Hippocampal formation (tissue), 2 donors: Measurements from ENCODE around the gene ACTL8.

Experiments used
- DNase-seq, 2 donors: peaks; one replicate each; lab custom pipeline; 2025; lab: John Stamatoyannopoulos, UW

Gene ACTL8

DNA sequence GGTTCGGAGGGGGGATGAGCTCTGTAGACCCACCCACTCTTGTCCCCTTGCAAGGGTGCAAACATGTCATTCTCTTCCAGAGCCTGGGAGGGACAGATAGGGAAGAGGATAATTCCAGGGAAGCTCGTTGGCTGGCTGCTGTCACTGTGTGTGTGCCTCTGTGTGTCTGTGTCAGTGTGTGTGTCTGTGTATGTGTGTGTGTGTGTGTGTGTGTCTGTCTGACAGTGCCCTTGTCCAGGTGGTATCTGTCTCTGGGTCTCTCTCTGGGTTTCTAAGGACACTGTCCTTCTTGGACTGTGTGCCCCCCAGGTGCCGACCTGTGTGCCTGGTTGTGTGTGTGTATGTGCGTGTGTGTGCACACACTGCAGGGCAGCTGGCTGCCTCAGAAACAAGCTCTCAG lies 90.5 kb downstream of the ACTL8 start:
- DNase-seq, result no peak

DNA sequence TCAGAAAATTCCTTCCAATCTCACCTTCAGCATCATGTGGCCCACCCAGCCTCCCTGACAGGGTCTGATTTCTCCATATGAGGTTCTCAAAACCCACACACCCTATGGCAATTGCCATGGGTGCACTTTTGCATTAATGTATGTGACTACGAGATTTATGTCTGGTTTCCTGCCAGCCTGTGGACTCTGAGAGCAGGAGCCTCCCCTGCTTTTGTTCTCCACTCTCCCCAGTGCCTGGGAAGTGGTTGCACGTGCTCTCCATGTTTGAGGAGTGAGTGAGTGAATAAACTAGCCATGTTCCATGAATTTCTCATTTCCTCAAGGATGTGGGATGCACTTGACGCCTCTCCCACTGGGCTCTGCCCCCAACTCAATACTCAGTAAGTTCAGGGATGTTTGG lies 91.2 kb downstream of the ACTL8 start:
- DNase-seq, result no peak

DNA sequence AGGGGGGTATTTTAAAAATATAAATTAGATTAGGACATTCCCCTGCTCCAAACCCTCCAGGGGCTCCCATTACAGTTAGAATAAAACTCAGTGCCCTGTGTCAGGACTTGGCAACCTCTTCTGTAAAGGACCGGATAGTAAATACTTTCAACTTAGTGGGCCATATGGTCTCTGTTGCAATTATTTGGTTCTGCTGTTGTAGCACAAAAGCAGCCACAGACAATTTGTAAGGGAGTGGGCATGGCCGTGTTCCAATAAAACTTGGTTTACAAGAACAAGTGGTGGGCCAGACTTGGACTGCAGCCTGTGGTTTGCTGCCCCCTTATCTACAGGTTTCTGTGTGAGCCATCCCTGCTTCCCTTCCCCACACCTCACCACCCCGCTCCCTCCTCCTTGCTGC lies 92.0 kb downstream of the ACTL8 start:
- no peak for DNase-seq

DNA sequence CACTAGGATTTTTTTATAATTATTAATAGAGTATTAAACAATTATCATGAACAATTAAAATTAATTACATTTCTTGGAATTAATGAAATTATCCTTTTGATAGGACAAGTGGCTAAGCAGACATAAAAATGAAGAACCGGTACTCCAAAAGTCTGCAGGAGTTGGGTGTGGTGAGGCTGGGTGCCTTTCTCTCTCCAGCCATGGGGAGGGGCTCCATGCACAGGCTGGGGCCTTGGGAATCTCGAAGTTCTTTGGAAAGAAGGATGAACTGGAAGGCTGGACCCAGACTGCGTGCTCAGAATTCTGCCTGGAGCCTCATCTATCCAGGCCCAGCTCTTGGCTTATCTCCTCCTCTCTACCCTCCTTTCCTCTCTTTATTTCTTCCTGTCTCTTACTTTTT lies 94.1 kb downstream of the ACTL8 start:
- no peak for DNase-seq

DNA sequence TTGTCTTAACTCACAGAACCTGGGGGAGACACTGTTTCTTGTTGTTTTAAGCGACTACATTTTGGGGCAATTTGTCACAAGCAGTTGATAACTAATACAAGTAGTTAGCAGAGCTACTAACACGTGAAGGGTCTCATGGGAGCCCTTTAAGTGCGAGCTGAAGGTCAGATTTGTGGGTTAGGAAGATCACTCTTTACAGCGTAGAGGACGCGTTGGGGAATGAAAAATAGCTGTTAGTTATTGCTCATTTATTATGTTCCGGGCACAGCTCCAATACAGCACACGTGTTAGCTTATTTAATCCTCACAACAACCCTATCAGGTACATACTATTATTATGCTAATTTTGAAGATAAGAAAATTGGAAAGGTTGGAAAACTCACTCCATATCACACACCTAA lies 95.9 kb downstream of the ACTL8 start:
- no peak for DNase-seq

DNA sequence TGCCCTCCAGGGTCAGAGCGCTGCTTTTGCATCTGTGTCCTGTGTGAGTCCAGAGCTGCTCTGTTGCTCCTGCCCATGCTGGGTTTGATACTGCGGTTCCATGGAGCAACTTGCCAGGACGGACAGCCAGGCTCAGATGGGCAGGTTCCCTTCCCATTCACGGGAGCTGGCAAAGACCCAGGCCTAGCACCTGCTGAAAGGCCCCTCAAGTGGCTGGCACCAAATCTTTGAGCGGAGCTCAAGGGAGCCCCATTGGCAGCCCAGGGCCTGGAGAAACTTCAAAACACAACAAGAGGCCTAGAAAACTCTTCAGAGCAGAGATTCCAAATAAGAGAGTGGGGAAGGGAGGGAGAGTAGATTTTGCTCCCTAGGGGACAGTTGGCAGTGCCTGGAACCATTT lies 97.2 kb downstream of the ACTL8 start:
- no peak for DNase-seq

DNA sequence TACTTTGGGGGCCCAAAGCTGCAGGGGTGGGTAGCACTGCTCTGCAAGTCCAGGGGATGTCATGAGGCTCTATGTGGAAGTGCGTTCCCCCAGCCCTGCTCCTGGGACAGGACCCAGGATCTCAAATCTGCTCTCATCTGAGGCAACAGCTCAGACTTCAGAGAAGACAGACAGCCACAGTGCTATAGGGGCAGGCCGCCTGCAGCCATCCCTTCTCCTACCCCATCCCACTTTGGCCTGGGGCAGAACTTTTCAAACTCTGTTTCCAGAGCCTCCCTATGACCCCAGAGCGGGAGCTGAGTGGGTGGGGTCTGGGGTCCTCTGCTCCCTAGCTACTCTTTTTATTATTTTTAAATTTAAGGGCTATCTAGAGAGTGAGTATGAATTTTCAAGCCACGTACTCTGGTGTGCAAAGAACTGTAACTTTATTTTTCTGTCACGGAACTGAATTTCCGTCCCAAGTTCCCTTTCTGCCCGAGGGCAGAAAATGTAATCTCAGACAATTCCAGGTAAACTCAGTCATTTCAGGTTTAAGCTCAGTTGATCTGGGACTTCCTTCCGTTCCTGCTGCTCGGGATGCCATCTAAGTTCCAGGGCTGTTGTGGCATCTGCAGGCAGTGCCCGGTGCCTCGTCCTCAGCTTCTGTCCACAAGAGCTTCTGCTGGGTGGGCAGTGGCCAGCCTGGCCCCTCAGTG lies 98.3 kb downstream of the ACTL8 start:
- no peak for DNase-seq

DNA sequence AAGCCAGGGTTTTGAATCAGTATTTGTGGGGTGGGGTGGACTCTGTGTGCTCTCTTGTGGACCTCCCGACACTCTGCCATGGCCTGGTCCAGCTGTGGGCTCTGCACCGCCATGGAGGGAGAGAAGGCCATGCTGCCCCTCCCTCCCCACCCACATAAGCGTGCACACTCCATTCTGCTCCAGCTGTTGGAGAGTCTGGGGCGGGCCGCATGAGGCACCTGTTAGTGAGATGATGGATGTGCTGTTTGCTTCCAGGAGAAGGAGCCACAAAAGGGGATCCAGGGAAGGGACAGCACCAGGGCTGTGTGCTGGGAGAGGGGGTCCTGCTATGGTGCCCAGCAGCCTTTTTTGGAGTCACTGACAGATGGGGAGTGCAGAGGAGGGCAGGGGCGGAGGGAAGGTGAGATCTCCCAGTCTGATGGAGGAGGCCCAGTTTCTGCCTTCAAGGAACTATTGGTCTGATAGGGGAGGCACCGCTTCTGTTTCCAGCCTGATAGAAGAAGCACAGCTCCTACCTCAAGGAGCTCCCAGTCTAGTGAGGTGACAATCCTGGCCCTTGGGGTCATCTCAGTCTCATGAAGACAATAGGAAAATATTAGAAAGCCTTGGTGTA lies 101.5 kb downstream of the ACTL8 start:
- DNase-seq, result no peak

DNA sequence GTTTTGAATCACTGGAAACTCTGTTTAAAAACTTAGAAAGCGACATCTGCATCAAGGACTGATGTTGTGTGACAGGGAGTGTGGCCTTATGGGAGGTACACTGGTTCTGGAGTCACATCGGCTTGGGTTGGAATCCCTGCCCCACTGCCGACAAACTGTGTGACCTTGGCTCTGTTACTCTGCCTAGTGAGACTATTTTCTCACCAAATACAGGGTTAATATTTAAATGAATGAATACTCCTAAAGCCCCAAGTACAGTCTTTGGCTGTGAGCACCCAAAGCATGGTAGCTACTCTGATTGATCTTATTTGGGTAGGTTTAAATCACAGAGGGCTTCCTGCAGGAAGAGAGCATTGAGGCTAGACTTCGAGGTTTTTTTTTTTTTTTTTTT lies 102.0 kb downstream of the ACTL8 start:
- no peak for DNase-seq

DNA sequence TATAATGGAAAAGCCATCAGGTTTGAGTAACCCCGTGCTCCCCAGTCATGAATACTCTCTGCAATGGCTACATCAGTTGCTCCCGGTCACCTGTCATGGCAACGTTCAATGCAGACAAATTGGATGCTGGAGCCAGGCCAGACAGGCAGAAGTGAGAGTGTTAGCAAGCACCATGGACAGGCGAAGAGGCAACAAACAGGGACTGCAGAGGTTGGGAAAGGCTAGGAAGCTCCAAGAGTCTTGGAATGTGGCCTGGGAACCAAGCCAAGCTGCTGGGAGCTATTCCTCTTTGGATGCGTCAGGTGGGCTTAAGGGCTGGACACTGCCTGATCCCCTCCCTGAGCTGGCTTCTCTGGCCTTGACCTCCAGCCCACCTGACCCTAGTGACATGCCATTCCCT lies 102.9 kb downstream of the ACTL8 start:
- no peak for DNase-seq

DNA sequence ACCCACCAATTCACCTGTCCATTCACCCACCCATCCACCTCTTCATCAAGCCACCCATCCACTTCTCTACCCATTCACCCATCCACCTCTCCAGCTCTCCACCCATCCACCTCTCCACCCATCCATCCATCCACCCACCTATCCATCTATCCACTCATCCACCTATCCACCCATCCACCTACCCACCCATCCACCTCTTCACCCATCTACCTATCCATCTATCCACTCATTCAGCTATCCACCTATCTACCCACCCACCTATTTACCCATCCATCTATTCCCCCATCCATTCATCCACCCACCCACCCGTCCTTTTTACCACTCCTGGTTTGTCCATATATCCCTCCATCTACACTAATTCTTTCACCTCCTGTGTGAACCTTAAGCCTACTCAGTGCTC lies 105.7 kb downstream of the ACTL8 start:
- no peak for DNase-seq

DNA sequence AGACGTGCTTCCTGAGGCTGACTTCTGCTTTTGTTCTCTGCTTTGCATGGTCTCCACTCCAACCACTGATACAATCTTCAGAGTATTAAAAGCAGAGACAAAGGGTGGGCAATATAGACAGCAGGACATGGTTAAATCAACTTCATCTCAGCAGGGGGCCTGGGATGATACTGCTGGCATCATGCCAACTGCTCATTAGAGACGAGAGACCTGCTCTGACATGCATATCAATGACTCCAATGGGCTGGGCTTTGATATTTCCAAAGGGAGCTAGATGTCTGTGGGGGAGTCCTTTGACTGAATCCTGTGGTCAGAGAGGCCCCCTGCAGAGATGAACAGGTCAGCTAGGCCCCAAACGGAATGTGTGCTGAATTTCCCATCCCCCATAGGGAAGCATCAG lies 106.6 kb downstream of the ACTL8 start:
- DNase-seq, result no peak

DNA sequence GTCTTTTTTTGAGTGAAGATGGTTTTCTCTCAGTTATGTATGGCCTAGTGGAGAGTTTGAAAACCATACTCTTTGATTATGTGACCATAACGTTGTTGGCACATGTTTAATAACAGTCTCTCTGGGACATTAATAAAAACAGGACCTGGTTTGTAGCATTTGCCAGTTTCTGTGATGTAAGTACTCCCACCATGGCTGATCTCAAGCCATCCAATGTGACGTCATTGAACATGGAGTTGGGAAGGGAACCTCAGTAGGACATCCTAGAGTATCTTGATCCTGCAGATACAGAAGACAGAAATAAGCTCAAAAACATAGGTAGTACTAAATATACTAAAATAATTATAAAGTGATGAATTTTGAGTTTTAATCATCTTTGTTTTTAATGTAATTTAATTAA lies 107.0 kb downstream of the ACTL8 start:
- no peak for DNase-seq

DNA sequence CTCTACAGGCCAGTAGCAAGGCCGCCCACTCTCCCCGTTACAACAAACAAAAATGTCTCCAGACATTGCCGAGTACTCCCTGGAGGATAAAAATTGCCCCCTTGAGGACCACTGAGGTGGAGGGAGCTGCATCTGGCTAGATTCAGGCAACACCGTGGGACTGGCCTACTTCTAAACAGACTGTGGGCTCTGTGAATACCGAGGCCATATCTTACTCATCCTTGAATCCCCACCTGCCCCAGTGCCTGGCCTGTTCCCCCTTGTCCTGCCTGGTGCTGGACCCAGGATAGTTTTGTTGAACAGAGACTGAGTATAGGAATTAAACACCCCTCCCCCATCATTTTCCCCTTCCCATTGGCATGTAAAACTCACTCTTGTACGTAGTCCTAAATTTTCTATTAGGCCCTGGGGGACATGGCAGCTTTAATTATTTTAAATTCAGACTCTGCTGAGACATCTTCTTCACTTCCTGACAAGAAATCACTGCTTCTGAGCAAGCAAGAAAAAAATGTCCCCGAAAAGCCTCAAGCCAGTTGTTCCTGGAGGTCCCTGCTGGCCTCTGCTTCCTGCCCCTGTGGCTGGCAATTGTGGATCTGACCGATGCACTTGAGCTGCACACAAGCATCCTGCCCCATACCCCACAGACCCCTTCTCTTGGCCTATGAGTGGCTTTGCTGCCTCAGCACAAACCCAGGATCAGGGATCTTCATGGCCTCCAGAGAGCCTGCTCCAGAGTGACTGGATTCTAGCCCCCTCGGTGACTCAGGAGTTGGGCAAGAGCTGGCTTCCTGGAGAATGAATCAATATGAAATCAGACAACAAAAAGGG lies 111.0 kb downstream of the ACTL8 start:
- no peak for DNase-seq

DNA sequence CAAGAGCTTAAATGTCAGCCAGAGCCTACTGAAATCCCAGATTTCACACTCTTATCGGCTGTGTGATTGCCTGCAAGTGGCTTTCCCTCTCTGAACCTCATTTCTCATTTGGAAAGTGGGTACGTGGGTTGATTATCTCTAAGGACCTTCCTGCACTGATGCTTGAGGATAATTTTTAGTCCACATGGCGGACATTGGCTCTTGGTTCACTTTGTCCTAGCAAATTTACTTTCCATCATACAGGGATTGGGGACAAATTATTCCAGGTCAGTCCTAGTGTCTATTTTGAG lies 111.6 kb downstream of the ACTL8 start:
- no peak for DNase-seq

DNA sequence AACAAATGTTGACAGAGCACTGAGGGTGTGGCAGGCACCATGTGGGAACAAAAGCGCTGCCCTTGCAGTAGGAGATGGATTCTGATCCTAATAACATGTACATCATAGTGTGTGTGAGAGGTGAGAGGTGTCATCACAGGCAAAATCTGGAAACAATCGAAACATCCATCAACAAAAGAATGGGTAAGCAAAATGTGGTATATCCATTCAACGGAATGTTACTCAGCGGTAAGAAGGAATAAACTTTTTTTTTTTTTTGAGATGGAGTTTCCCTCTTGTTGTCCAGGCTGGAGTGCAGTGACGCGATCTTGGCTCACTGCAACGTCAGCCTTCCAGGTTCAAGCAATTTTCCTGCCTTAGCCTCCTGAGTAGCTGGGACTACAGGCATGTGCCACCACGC lies 112.3 kb downstream of the ACTL8 start:
- no peak for DNase-seq

DNA sequence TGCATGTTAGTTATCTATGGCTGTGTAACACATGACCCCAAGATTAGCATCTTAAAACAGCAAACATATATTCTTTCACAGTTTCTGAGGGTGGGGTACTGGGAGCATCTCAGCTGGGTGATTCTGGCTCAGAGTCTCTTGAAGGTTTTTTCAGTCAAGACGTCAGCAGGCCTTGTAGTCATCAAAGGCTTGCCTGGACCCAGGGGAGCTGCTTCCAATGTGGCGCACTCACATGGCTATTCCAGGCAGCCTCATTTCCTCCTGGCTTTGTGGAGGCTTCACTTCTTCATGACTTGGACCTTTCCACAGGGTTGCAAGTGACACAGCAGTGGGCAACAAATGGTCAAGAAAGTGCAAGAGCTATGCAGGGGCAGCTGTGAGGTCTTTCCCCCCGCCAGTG lies 114.7 kb downstream of the ACTL8 start:
- DNase-seq, result no peak

DNA sequence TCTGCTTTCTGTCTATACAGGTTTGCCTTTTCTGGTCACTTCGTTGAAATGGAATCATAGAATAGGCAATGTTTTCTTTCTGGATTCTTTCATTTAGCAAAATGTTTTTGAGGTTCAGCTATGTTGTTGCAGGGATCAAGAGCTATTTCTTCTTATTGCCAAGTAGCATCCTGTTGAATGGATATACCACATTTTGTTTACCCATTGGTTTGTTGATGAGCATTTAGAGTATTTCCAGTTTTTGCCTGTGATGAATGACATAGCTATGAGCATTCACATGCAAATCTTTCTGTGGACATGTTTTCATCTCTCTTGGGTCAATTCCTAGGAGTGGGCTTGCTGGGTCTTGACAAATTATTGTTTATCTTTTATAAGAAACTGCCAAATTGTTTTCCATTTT lies 115.5 kb downstream of the ACTL8 start:
- DNase-seq, result no peak

DNA sequence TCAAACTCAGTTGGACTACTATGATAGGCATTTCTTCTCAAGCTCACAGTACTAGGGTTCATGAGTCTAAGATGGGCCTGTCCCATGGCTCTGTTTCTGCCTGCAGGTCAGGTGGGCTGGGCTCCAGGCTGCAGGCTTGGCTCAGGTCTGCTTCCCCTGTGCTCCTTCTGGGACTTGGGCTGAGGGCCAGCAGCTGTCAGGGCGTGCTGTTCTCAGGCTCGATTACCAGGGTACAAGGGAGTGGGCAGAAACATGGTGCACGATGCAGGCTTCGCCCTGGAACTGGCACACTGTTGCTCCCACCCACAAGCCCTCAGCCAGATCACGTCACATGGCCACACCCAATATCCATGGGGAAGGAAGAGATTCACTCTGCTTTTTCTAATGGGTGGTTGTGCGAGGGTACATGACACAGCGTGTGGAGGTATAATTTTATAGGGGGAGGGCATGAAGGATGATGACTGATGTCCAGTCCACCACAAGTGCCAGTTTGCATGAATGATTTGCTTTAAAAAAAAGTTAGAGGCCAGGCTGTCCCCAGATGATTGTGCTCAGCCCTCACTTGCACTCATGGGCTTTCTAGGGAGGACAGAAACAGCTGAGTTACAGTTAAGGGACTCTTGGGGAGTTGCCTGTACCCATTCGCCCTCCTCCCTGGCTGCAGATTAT lies 118.0 kb downstream of the ACTL8 start:
- DNase-seq, result no peak

DNA sequence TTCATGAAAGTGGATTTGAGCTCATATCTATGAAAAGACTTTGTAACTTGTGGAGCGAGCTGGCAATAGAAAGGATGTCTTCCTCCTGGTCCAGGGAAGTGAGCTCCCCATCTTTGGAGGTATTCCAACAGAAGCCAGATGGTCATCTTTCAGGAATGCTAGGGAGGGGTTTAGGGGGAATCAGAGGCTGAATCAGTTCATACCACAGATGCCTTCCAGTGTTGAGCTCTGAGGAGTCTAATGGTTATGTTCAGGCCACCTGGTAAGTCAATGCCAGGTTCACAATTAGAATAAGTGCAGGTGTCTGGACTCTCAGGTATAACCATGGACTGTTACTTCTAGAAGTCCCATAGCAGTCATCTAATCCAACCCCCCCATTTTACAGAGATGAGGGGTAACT lies 119.1 kb downstream of the ACTL8 start:
- no peak for DNase-seq

DNA sequence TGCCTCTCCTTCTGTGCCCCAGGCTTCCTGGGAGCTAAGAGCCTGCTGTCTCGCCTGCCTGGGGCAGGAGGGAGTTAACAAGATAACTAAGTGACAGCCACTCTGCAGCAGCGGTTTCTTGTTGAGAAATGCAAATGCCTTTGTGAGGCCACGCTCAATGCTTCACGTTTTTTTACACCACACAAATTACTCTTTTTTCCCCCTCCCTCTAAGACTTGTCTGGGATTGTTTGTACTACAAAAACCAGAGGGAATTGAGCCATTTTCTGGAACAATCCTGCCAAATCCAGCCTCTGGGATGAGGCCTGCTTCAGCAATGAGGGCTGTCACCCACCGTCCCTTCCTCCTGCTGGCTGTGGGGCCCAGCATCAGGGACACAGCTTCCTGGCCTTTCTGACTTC lies 119.6 kb downstream of the ACTL8 start:
- no peak for DNase-seq

DNA sequence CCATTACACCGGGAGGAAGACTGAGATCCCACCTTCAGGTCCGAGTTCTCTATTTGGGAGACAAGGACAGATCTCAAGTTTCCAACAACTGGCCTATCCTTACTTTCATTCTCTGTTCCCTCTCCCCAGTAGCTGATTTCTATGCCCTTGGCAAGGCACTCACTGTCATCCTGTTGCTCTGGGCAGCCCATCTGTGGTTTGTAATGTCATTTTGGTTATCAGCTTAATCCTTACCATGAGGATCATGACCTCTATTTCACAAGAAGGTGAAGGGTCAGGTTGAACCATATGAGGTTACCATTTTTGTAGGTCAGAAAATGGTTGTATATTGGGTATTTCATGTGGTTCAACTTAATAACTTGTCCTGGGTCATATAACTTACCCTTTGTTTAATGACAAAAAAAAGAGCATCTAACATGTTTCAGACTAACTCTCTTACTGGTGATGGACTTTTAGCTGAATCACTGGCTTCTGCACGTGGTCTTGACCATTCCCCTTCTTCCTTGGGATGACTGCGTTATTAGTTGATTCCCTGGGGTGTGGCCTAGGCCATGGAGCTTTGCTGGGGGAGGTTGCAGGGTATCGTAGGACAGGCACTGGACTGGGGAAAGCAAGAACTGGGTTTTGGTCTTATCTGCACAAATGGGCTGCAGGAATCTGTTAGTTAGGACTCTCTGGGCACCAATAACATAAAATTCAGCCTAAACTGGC lies 120.2 kb downstream of the ACTL8 start:
- DNase-seq, result no peak
